GM18951 (cell line): ENCODE data around the gene PDE11A.
"Not testable (repeated sequence)": the region's sequence is repeated elsewhere in the genome, so short reads cannot be mapped to it uniquely, and the experiment has no call there.

ENCODE experiments used
- POLR2A ChIP-seq: IDR thresholded peaks from 4 replicates; pipeline ENCODE4 v1.6.1; 2011; ENCODE audit warnings: mild to moderate bottlenecking; ENCODE audit not compliant: insufficient read length, insufficient read depth; ENCODE audit errors: extremely low read depth
- in situ Hi-C: fragments of 300-500 bp; cut with MboI; formaldehyde crosslinking; loops from one replicate; pipeline ENCODE4 v1.12.0; 2022; ENCODE audit warnings: low sequenced_read_pairs, mixed read lengths, inconsistent platforms; ENCODE audit not compliant: unreplicated experiment

Gene PDE11A

DNA sequence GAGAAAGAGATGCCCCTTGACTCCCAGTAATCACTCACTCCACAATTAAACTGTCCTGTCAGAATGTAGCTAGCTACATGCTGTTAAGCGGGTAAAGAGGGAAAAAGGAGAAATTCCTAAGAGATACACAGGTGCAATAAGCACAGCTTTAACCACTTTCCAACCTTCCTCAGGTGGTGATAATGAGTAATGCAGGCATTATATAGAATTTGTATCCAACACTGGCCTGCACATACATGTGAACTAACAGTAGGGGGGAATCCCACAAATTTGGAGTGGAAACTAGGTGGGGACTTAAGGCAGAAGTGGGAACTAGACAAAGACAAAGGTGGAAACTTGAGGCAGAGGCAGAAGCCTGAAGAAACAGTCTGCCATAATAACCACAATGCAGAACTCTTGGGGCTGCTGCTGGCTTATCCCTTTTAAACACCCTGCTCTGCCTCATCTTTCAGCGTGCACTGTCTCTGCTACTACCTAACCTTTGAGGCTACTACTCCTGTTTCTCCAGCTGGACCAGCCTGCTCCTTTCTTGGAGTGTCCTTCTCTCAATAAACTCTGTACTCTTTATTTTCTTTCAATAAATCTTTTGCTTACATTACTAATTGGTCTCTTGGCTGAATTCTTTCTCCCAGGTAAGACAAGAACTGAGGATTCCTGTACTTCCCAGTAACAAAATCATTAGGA, 259.7 kb downstream of the PDE11A start:
- in situ Hi-C loops = no loop called here
- no peak for TF ChIP-seq POLR2A

DNA sequence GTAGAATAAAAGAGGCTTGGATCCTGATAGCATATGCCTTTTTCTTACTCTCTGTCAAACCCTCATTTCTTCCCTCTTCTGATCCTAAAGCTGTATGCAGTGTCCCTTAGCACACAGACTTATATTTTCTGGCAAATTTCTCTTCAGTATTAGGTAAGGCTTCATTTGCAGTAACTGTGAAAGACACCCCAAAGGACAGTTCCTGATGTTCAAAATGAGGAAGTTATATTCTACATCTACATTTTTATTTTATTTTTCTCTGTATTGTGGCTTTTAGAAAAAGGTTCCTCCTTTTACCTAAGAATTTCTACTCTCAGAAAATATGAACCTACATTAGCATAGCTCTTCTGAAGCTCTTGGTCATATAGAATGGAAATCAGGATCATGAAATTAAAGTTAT, 261.7 kb downstream of the PDE11A start:
- in situ Hi-C loops = no loop called here
- TF ChIP-seq POLR2A = no peak

DNA sequence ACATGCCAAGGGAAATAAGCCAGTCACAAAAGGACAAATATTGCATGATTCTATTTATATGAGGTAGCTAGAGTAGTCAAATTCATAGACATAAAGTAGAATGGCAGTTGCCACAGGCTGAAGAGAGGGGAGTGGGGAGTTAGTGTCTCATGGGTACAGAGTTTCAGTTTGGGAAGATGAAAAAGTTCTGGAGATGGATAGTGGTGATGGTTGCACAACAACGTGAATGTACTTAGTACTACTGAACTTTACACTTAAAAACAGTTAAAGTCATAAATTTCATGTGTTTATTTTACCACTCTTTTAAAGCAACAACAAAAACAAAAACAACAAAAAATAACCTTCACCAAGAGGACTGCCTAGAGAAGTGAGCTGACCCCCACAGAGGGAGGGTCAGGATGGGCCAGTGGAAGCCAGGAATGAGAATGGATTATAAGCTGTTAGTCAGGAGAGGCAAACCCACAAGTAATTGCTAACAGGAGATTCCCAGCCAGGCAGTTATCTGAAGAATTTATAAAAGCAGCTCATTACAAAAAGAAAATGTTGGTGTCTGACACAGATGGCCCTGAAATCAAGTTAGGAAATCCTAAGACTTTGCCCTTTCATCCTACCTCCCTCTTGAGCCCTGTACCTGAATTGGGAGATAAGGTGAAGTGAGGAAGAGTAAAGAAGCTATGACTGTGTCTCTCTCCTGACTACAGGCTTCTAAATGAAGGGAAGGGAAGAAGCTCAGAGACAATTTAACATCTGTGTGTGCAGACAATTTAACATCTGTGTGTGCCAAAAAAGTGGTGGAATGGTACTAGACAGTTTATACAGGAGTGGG, 263.4 kb downstream of the PDE11A start:
- TF ChIP-seq POLR2A = no peak
- in situ Hi-C loops = no loop called here

- in situ Hi-C loops = no loop called here
- no peak for TF ChIP-seq POLR2A
Measured at GRCh38 chr2:177806025-177806424, 266.6 kb downstream of the PDE11A start.

DNA sequence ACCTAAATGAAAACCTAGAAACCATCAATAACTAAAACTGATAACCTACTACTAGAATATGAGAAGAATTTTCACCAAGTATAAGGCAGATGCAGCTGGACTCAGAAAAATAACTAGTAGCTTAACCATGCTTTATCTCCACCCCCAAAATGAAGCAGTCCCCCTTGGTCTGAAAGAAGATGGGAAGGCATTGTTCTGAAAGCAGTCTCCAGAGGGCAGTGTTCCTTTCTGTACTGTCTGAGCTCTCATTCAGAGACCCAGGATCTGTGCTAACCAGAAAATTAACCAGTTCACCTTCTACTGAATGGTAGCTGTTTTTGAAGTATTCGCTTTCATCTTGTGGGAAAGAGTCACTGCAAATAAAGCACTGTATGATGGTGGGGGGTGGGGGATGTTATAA, 273.0 kb downstream of the PDE11A start:
- TF ChIP-seq POLR2A = no peak
- in situ Hi-C loops = no loop called here

DNA sequence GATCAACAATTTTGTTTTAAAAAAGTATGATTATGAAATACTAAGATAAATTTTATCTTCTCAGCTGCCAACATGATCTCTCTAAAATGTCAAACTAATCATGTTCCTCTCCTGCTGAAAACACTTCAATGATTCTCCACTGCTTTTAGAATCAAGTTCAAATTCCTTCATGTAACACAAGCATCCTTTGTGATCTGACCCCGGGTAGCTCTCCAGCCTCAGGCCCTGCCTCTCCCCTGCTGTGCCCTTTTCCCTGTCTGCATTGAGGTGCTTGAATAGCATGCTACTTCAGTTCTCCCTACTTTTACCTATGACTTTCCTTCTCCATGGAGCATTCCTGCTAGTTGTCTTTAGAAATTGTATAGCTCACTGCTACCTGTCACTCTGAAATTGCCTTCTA, 274.8 kb downstream of the PDE11A start:
- in situ Hi-C loops = no loop called here

DNA sequence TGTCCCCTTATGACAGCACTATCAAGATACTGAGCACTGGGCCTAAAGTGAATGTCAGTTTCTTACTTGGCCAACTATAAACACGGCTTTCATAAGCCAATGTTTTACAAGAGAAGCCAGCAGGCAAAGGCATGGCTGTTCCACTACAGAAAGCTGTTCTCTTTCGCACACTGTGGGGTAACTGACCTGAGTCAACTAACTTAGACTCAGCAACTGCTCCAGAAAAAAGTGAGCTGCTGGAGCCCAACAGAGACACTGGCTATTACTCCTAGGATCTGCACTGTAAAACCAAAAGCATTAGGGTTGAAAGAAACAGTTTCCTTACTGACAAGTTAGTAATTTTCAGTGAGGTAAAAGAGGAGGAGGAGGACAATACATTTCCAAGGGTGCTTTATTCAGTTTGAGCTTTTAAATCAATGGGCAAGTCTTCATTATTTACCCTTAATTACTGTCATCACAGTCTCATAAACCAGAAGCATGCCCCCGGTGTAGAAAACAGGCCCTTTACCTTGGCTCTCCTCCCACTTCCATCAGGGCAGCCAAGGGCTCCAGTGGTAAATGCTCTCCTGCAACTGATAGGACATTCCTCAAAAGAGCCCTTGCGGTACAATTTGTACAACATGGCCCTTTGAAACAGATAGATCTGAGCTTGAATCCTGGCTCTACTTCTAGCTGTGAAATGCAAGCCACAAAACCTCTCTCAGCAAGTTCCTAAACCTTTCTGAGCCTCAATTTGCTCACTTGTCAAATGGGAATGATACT, 275.7 kb downstream of the PDE11A start:
- in situ Hi-C loops = no loop called here

More for the DNA sequence above, 274.8 kb downstream of the PDE11A start:
- no peak for TF ChIP-seq POLR2A

GRCh38 chr2:177796011-177796410, 276.6 kb downstream of the PDE11A start:
- no peak for TF ChIP-seq POLR2A
- in situ Hi-C loops = no loop called here

More for the DNA sequence above, 275.7 kb downstream of the PDE11A start:
- TF ChIP-seq POLR2A = no peak

DNA sequence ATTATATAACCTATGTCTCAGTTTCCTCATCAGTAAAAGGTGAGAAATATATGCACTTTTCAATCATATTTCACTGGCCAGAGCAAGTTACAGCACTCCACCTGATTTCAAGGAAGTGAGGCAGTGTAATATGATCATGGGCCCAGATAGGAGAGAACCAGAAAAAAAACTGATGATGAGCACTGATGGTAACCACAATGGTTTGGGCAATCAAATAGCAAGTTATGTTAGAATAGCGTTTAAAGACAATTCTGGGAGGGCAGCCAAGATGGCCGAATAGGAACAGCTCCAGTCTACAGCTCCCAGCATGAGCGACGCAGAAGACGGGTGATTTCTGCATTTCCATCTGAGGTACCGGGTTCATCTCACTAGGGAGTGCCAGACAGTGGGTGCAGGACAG, 287.4 kb downstream of the PDE11A start:
- in situ Hi-C loops = not testable (repeated sequence)

- in situ Hi-C loops = no loop called here
- no peak for TF ChIP-seq POLR2A
Measured at GRCh38 chr2:177784745-177785067, 287.9 kb downstream of the PDE11A start.

DNA sequence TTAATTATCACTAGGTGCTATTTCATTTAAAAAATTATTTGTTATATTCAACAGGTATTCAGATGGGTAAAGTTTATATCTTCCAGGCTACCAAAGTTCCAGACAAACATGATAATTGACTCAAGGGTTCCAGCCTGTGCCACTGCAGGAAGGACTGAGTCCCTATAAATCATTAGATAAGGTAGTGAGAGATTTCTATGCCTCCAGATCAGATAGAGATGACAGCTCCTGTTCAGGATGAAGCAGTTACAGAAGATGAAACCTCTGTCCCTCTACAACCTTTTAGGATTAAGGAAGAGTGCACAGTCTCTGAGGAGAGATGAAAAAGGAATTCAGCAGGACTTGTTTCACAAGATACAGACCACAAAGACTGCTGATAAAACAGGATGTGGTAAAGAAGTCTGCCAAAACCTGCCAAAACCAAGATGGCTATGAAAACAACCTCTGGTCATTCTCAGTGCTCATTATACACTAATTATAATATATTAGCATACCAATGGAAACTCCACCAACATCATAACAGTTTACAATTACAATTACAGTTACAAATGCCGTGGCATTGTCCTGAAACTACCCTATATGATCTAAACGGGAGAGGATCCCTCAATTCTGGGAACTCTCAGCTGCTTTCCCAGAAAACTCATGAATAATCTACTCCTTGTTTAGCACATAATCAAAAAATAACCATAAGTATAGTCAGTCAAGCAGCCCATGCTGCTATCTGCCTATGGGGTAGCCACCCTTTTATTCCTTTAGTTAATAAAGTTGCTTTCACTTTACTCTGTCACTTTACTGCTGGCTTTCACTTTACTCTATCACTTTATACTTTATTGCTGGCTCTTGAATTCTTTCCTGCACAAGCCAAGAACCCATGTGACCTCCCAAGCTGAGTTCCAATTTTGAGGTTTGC, 288.5 kb downstream of the PDE11A start:
- in situ Hi-C loops = no loop called here

GRCh38 chr2:177783091-177783490, 289.5 kb downstream of the PDE11A start:
- TF ChIP-seq POLR2A = no peak

More for the DNA sequence above, 288.5 kb downstream of the PDE11A start:
- TF ChIP-seq POLR2A = no peak

GRCh38 chr2:177782613-177783012, 290.0 kb downstream of the PDE11A start:
- in situ Hi-C loops = no loop called here
- no peak for TF ChIP-seq POLR2A

More at GRCh38 chr2:177783091-177783490, 289.5 kb downstream of the PDE11A start:
- in situ Hi-C loops = no loop called here

- in situ Hi-C loops = no loop called here
- no peak for TF ChIP-seq POLR2A
Measured at GRCh38 chr2:177778472-177778871, 294.1 kb downstream of the PDE11A start.
